ENCODE results near the gene MROH2A. TPM values are rescaled to one million over a fixed set of nuclear protein-coding genes. Genes with fewer than 3 reads are reported as not detected.

The MROH2A gene
- total and polyA plus RNA-seq, 4 donors: 0.80 TPM; not detected in 3

DNA sequence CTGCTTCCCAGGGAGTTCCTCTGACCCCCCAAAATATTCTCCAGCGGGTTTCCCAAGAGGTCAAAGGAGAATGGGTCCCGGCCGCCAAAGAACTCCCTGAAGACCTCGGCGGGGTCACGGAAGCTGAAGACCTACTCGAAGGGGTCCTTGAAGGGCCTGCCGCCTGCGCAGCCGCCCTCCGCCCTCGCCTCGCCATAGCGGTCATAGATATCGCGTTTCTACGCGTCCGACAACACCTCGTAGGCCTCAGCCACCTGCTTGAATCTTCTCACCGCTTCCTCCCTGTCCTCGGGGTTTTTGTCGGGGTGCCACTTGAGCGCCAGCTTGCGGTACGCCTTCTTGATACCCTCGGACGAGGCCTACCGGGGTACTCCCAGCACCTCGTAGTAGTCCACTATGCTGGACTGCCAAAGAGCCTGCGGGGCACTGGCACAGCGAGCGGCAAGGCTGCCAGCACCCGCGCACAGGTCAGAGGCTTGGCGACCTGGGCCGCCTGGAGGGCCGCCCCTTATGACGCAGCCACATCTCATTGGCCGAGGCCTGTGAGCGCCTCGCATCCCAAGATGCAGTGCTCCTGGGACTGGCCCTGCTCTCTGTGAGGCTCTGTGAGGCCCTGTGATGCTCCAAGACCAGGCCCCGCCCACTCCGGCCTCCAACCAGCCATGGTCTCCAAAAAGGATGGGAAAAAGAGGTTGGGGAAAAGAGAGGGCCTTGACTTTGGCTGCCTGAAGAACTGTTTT lies 23.1 kb upstream of the MROH2A start:
- H3K27me3 ChIP-seq (ENCODE audit: control insufficient read depth in 3 of 3, insufficient read depth in 3 of 3, low read length in 2 of 3): no peaks in the 10 kb centered on the region
- H3K4me1 ChIP-seq (ENCODE audit: control insufficient read depth in 5 of 5, insufficient read depth in 5 of 5, low read length in 5 of 5): no peaks in the 10 kb centered on the region
- no peak overlapping the region for H3K9ac ChIP-seq (ENCODE audit: insufficient read depth in 1 of 2, low read length in 2 of 2)
- ATAC-seq (ENCODE audit: insufficient read depth, low FRiP score) (no peak), DNase-seq (no peak)
- H3K36me3 ChIP-seq (ENCODE audit: control insufficient read depth in 4 of 4, insufficient read depth in 4 of 4, low read length in 4 of 4): no peaks in the 10 kb centered on the region
- peaks cover 0 to 10% (median 3%) of the 10 kb centered on the region in 4 donors for H3K9me3 ChIP-seq (ENCODE audit: control insufficient read depth in 4 of 4, insufficient read depth in 3 of 4, low read length in 3 of 4)
- TF ChIP-seq CTCF (IDR thresholded peaks at IDR 0.05; ENCODE audit: control extremely low read depth, extremely low read depth): no peak
- no peak overlapping the region for H3K27ac ChIP-seq (ENCODE audit: low read depth in 1 of 2, low read length in 1 of 2)
- WGBS, 2 donors: 90 to 92% methylated on average over 42 to 44 of the region's 44 CpGs
- H3K4me3 ChIP-seq: no peak overlapping the region

GRCh38 chr2:233756429-233757081 lies 21.6 kb upstream of the MROH2A start:
- WGBS, 2 donors: 67 to 84% methylated on average over 7 of the region's 7 CpGs
- ATAC-seq (ENCODE audit: insufficient read depth, low FRiP score) (no peak), DNase-seq (no peak)
- Histone ChIP-seq H3K4me1 (ENCODE audit: control insufficient read depth in 5 of 5, insufficient read depth in 5 of 5, low read length in 5 of 5) (no peaks in the 10 kb centered on the region), H3K9me3 (ENCODE audit: control insufficient read depth in 4 of 4, insufficient read depth in 3 of 4, low read length in 3 of 4) (peaks cover 0 to 3% (median 0%) of the 10 kb centered on the region in 4 donors), H3K9ac (ENCODE audit: insufficient read depth in 1 of 2, low read length in 2 of 2) (no peak overlapping the region), H3K4me3 (no peak overlapping the region), H3K27ac (ENCODE audit: low read depth in 1 of 2, low read length in 1 of 2) (no peak overlapping the region), H3K27me3 (ENCODE audit: control insufficient read depth in 3 of 3, insufficient read depth in 3 of 3, low read length in 2 of 3) (no peaks in the 10 kb centered on the region), H3K36me3 (ENCODE audit: control insufficient read depth in 4 of 4, insufficient read depth in 4 of 4, low read length in 4 of 4) (no peaks in the 10 kb centered on the region)
- no peak for TF ChIP-seq CTCF (IDR thresholded peaks at IDR 0.05; ENCODE audit: control extremely low read depth, extremely low read depth)

DNA sequence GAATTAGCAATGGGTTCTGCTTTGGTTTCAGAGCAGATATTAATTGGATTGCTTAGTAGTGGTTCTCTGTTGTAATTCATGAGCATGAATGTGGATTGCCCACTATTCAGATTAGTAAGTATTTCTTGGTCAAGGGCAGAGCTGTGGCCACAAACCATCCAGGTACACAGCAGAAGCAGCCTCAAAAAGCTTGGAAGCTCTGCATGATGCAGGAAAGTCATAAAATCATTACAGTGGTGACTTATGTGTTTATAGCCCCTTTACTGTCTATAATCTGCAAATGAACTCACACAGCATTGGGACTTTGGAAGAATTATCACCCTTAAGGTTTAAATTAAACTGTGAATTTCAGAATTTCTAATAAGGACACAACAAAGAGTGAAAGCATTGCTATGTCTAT lies 20.0 kb upstream of the MROH2A start:
- no peak for ATAC-seq (ENCODE audit: insufficient read depth, low FRiP score)
- no peak overlapping the region for H3K9ac ChIP-seq (ENCODE audit: insufficient read depth in 1 of 2, low read length in 2 of 2)
- no peaks in the 10 kb centered on the region for H3K27me3 ChIP-seq (ENCODE audit: control insufficient read depth in 3 of 3, insufficient read depth in 3 of 3, low read length in 2 of 3)

More for the DNA sequence above, 20.0 kb upstream of the MROH2A start:
- peaks cover 0 to 3% (median 0%) of the 10 kb centered on the region in 4 donors for H3K9me3 ChIP-seq (ENCODE audit: control insufficient read depth in 4 of 4, insufficient read depth in 3 of 4, low read length in 3 of 4)
- no peaks in the 10 kb centered on the region for H3K36me3 ChIP-seq (ENCODE audit: control insufficient read depth in 4 of 4, insufficient read depth in 4 of 4, low read length in 4 of 4)
- TF ChIP-seq CTCF (IDR thresholded peaks at IDR 0.05; ENCODE audit: control extremely low read depth, extremely low read depth): no peak
- H3K4me3 ChIP-seq: no peak overlapping the region
- no peaks in the 10 kb centered on the region for H3K4me1 ChIP-seq (ENCODE audit: control insufficient read depth in 5 of 5, insufficient read depth in 5 of 5, low read length in 5 of 5)
- no peak overlapping the region for H3K27ac ChIP-seq (ENCODE audit: low read depth in 1 of 2, low read length in 1 of 2)
- DNase-seq: no peak
